Choroid plexus epithelial cell (primary cell): ENCODE results near the gene CHRNB4.

Experiments
- DNase-seq: peaks from one replicate; pipeline ENCODE4 v3.0.0-alpha.2; 2010; ENCODE audit warnings: low read depth
- H3K4me3 ChIP-seq: 2 replicates; pipeline ENCODE4 v1.5.1; 2011; ENCODE audit warnings: low read depth, mild to moderate bottlenecking, control low read depth, low read length, moderate library complexity
- CTCF ChIP-seq: conservative IDR thresholded peaks from 2 replicates; pipeline ENCODE4 v1.5.1; 2011; ENCODE audit warnings: low read depth, mild to moderate bottlenecking, control low read depth, inconsistent platforms, low read length, moderate library complexity

The CHRNB4 gene

DNA sequence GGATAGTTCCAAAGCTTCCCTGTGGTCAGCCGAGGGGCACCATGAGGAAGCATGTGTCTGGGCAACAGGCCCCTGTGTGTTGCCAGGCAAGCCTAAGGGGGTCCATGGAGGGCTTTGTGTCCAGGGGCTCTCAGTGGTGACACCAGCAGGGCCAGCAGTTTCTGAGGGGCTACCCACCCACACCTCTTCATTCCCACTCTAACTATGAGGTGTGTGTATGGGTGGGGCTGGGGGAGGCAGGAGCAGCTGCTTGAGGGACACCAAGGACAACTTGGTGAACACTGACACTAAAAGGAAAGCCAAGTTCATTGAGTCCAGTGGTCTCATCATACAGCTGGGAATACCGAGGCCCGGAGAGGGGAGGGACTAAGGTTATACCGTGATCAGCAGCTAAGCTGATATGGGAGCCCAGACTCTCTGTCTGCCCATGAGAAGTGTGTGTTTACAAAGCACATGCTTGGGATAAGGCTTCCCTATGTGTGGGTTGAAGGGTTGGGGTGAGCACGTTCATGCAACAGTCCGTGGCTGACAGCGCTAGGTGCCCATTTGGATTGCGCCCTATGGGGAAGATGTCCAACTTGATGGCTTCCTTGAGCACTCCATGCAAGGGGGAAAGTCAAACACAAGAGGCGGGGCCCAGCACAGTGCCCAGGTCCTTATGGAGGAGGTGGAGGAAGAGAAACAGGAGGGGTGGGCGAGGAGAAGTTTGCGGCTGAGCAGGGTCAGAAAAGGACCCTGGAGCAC lies 34.8 kb upstream of the CHRNB4 start:
- H3K4me3 ChIP-seq, result no peak overlapping the region
- TF ChIP-seq CTCF, result no peak
- no peak for DNase-seq

- TF ChIP-seq CTCF, result no peak
- no peak overlapping the region for H3K4me3 ChIP-seq
- DNase-seq, result no peak
Observed at GRCh38 chr15:78675206-78675605, 34.2 kb upstream of the CHRNB4 start.

GRCh38 chr15:78673917-78674444 lies 33.0 kb upstream of the CHRNB4 start:
- H3K4me3 ChIP-seq, result no peak overlapping the region
- no peak for DNase-seq
- TF ChIP-seq CTCF, result no peak

DNA sequence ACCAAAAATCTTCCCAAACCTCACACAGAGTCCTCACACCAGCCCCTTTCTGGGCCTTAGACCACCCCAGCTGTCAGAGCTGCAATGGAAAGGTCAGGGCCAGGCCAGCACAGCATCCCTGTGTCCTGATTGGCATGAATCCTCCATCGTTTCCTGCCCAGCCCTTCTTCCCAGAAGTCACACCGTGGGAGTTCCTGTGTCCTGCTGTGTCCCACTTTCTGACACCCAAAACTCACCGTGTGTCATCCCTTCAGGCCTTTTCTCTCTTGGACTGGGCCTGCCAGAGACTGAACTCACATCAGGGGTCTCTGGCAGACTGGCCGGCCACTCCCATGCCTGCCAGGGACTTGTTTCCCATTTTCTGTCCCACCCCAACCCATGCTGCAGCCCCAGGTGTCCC lies 32.5 kb upstream of the CHRNB4 start:
- no peak for DNase-seq
- H3K4me3 ChIP-seq, result no peak overlapping the region
- no peak for TF ChIP-seq CTCF

GRCh38 chr15:78672285-78673014 lies 31.4 kb upstream of the CHRNB4 start:
- no peak overlapping the region for H3K4me3 ChIP-seq
- no peak for TF ChIP-seq CTCF
- DNase-seq, result no peak

DNA sequence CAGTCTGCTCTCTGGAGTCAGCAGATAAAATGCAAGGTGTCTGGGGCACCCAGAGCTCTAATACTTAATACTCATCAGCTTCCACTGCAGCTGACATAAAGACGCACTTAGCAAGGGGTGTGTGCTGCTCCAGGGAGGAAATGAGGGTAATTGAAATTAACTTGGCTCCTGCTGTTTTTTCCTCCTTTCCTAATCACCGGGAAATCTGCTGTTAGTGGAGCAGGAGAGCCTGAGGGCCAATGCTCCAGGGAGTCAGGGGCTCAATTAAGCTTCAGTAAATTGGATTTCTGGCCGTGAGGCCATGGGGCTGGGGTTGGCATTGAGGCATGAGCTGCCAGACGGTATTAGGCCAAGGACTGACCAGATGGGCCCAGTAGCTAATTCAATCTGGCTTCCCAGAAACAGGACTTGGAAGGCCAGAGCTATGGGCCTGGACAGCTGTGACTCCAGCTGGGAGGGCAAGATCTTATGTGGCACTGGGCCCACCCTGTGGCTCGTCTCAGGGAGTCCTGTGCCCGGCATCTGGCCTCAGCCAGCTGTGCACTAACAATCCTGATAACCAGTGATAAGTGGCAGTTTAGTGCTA lies 30.7 kb upstream of the CHRNB4 start:
- TF ChIP-seq CTCF, result no peak
- no peak overlapping the region for H3K4me3 ChIP-seq
- DNase-seq, result no peak
